GM18499 (cell line): Measurements from ENCODE around the gene YWHAQ.
A peak's percentile ranks its signal among the peaks of the same experiment; 100 is the strongest.
"Not testable (repeated sequence)": the region's sequence is repeated elsewhere in the genome, so short reads cannot be mapped to it uniquely, and the experiment has no call there.

ENCODE experiments used
- ATAC-seq: cut with Tn5 transposase; IDR thresholded peaks from one replicate; pipeline ENCODE4 v1.9.1; 2021; ENCODE audit warnings: moderate number of reproducible peaks; ENCODE audit not compliant: insufficient read depth, unreplicated experiment

The YWHAQ gene

DNA sequence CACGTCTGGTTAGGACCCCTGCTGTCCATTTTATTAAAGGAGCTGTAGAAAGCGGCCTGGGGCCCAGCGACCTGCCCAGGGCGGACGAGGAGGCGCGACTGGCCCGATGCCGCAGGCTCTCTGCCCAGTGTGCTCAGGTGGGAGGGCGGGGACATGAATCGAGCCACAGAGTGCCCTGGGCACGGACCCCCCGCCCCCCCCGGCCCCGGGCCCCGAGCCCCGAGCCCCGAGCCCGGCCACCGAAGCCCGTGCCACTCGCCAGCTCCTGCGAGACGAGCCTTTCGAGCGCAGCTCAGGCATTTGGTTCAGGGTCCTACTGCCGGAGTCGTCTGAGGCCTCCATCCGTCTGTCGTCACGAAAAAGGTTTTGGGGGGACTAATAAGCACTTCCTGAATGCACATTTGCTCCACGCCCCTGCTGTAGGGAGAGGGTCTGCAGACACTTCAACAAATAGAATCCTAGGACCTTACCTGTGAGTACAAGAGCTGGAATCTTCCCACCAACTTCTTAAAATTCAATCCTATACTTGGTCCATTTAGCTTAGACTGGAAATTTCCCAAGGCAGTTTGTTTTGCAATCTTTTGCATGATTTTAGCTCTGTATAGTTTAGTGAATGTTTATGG, 74.6 kb downstream of the YWHAQ start:
- ATAC-seq = no peak

DNA sequence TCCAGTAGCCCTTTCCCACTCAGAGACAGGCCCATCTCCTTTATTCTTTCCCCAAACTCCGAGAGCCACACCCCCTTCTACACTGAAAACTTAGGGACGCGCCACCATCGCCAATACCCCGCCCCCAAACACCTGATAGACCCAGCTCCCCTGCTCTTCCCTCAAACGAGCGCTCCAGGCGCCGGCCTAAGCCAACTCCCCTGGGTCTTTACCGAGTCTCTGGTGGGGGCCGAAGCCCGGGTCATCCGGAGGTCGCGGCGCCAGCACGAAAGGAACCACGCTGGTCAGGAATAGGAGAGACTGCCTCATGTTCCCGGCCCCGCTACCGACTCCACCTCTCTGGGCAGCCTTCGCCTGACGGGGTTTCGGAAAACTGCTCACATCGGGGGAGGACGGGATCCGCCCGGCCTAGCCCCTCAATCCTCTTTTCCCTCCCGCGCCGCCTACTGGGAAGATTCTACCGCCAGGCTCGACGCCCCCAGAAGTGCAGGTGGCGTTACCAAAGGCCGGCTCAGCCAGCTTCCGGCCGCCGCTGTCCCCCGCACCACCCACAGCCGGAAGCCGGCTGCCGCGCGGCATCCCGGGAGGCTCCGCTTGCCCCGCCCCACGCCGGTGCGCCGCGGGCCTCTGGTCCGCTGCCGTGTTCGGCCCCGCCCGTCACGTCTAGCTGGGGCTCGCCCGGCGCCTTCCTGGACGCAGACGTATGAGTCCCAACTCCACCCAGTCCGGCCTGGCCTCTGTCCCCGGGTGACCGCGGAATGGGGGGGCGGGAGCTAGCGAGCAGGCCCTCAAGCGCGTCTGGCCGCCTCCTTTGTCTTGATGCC, 75.3 kb downstream of the YWHAQ start, which contains the start of gene ADAM17:
Gene ADAM17 (minus strand): TSS at position 534 of the 824 bp plus-strand sequence. CDS start 225 bp downstream, at position 309.
- ATAC-seq = peak; percentile 69

DNA sequence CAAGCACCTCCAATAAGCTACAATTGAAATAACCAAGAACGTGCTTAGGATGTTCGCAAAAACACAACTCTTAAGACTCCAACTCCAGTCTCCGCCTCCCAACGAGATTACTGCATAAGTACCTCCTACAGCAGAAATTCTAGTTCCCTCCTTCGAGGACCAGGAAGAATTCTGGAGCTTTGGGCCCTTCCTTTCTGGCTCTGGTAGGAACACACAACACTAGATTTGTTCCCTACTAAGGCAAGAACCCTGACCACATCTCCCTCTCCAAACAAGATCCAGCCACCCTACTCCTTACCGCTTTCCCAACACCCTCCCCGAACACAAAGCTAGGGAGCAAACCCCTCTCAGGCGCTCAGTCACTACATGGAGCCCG, 75.9 kb downstream of the YWHAQ start:
- ATAC-seq = no peak

DNA sequence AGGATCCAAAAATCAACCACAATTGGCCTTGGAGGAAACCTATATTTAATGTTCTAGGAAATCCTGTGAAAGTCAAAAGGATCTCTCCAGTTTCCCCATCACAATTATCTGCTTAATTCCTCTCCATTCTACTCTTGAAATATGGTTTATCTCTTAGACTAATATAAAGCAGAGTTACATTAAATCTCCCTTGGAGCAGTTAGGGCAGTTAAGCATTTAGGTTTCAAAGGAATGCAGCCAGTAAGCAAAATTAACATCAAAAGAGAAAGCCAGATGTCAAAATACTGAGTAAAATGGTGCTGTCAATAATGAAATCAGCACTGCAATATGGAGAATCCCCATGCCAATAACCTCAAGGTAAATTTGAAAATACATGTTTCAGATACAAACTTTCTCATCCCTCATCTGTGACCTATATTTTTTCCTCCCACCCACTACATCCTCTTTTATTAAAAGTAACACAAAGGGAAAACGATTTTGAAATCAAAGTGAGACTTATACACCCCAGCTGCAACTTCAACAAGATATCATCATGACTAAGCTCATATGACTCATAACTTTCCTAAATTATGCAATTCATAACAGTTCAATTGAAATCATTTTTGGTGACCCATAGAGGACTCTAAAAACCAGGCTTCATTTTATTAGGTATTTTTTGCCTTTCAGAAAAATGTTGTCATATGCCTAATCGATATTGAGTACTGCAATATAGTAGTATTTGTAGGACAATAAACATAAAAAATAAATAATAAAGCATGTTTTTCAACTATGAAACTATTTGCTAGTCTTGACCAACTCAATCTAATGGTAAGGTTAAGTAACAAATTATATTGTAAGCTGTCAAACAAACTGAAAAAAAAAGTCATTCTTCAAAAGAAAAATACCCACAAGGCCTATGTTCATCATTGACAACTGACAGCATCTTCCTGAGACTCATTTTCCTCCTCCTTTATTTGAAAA, 78.3 kb downstream of the YWHAQ start:
- no peak for ATAC-seq

DNA sequence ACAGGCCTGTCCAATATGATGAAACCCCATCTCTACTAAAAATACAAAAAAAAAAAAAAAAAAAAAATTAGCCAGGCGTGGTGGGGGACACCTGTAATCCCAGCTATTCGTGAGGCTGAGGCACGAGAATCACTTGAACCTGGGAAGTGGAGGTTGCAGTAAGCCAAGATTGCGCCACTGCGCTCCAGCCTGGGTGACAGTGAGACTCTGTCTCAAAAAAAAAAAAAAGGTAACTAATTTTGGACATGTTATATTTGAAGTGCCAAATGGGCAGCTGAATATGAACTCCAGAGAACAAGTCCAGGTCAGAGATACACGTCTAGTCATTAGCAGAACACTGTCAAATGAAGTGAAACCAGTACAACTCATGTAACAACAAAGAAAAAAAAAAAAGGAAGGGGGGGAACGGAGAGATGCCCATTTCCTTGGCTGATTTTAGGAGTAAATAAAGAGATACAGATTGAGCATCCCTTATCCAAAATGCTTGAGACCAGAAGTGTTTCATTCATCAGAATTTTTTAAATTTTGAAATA, 79.9 kb downstream of the YWHAQ start:
- ATAC-seq = not testable (repeated sequence)

DNA sequence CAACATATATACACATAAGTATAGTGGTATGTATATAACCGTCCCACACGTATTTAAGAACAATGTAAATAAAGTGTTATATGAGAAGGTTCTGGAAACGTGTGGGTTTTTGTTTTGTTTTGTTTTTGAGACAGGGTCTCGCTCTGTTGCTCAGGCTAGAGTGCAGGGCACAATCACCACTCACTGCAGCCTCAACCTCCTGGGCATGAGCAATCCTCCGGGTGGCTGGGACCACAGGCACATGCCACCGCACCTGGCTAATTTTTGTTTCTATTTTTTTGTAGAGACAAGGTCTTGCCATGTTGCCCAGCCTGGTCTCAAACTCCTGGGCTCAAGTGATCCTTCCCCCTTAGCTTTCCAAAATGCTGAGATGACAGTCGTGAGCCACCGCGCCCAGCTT, 81.4 kb downstream of the YWHAQ start:
- no peak for ATAC-seq

DNA sequence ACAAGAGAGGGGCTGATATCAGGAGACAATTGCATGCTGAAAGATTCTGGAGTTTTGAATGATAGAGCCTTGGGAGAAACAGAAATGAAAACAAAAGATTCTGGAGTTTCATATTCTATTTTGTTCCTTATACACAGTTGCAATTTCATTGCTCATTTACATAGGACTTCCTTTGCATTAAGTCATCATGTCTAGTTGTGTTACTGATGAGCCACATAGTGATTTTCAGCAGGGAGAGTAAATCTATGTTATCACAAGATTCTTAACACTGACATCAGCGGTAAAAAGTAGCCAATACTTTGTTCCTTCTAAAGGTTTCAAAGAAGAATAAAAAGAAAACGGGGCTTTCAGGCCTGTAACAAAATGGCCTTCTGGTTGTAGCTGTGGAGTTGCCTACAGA, 82.3 kb downstream of the YWHAQ start:
- peak; percentile 33 for ATAC-seq

DNA sequence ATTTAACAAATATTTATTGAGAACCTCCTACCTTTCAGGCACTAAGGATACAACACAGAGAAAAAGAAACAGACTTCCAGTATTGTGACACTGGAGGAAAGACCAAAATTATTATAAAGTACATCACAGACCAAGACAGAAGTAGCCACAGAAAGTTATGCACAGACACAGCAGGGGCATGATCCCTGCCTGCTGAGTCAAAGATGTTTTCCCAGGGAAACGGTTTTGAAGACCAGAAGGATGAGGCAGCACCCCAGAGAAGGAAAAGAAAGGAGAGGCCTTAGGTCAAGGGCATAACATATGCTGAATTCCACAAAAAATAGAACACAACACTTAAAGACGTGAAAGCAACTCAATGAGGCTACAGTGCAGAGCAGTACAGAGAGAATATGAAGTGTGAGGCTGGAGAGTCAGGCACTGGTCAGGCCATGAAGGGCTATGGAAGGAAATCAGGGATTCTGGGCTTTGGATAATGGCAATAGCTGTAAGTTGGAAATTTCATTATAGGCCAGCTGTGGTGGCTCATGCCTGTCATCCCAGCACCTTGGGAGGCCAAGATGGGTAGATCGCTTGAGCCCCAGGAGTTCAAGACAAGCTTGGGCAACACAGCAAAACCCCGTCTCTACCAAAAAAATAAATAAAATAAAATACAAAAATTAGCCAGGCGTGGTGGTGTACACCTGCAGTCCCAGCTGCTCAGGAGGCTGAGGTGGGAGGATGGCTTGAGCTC, 83.4 kb downstream of the YWHAQ start:
- ATAC-seq = no peak

DNA sequence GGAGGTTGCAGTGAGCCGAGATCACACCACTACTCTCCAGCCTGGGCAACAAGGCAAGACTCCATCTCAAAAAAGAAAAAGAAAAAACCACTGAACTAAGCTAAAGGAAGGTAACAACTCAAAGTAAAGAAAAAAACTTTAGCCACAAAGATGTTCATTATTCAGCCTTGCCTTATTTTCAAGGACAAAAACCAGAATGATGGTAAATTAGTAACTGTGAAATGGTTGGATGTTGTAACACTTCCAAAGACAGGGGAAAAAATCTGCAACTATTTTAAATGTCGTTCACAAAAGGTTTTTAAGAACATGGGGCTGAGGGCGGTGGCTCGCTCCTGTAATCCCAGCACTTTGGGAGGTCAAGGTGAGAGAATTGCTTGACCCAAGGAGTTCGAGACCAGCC, 85.3 kb downstream of the YWHAQ start:
- no peak for ATAC-seq

DNA sequence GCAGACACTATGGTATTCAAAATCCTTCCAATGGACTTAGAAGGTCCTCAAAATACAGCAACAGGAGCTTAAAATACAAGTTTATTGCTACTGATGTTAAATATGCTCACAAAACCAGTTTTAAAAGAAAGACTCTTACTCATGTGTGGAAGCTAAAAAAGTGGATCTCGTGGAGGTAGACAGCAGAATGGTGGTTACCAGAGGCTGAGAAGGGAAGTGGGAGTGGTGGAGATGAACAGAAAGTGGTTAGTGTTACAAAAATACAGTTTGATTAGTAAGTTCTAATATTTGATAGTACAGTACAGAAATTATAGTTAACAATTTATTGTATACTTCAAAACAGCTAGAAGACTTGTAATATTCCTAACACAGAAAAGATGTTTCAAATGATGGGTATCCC, 87.2 kb downstream of the YWHAQ start:
- ATAC-seq = no peak

DNA sequence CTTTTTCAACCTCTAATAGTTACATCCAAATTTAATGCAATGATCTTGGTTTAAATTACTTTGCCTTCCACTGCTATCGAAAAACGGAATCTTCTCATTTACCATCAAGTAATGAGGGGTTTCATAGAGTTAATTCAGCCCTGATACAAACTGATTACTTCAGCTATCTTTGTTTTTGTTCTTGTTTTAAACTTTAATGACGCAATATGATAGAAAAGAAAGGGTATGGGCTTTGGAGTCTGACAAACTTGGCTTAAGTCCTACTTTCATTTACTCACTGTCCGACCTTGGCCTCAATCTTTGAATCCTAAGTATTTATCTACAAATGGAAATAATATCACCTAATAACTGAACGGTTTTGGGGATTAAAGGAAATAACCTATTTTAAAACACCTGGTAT, 91.3 kb downstream of the YWHAQ start:
- ATAC-seq = no peak

DNA sequence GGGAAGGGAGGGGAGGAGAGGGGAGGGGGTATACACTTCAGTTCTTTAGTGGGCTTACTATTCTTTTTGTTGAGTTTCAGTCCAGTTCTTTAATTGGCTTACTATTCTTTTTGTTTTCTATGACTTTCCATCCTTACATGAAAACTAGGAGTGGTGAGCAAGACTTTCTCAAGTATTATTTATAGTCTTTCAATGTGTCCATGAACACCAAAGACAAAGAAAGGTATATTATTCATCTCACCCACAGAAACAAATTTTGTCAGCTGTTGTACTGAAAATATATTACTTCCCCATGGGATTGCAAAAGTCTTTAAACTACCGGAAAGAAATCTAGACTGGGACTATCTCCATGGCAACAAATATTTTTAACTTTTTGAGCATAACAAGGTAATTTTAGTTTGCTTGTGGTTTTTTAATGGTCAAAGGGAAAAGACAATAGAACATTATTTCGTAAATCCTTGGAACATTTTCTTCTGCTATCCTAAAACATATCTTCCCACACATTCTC, 92.7 kb downstream of the YWHAQ start:
- no peak for ATAC-seq

DNA sequence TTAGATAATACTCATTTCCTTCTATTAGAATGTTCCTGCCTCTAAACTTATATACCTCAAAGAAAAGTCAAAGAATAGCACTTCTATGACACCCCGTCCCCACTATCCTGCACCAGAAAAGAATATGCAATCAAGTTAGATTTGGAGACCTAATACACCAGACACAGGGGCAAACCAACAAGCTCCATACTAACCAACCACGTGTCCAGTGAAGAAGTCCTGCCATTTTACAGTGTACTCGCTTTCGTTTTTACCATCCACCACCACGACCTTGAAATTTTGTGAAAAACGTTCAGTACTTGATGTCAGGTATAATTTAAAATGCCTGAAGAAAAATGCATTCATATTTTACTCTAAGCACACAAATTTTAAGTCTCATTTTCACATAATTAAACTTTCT, 94.3 kb downstream of the YWHAQ start:
- no peak for ATAC-seq

DNA sequence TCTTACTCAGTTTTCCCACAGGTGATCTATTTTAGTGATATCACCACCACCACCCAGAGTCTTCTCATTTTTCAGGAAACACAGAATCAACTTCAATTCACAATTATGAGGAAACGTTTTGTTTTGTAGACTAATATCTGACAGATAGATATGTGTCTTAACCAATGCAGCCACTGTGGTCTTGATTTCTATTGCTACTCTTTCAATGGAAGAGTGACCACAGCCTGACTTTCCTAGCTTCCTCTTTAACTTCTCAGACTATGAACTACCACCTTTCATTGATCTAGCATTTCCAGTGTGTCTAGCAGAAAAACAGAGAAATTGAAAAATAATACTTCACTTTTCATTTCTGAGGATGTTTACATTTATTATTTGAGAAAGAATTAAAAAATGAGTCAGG, 95.6 kb downstream of the YWHAQ start:
- no peak for ATAC-seq
